H1 (cell line): ENCODE measurements around the gene BBS9.

Experiments
- ASH2L ChIP-seq: fragments of 200-600, 300-600 bp; sonication (generic); IDR thresholded peaks from one replicate; pipeline ENCODE4 v1.7.1; 2017; ENCODE audit warnings: low read length
- CHD2 ChIP-seq: IDR thresholded peaks from 2 replicates; pipeline ENCODE4 v1.6.1; 2012; ENCODE audit warnings: low read length, improper control_type of control experiment
- CTCF ChIP-seq, 3 experiments: IDR thresholded peaks; 1 replicate in 2 of 3; 2 replicates in 1 of 3; pipeline versions ENCODE4 v1.5.1 to v1.6.1; 2011; ENCODE audit warnings: low read length in 3 of 3, mild to moderate bottlenecking in 3 of 3, inconsistent platforms in 2 of 3, low read depth in 1 of 3, moderate library complexity in 1 of 3; ENCODE audit not compliant: insufficient read depth in 1 of 3; ENCODE audit errors: control extremely low read depth in 1 of 3
- EGR1 ChIP-seq: IDR thresholded peaks from 2 replicates; pipeline ENCODE4 v1.6.1; 2011; ENCODE audit warnings: low read depth, low read length, borderline replicate concordance
- EP300 ChIP-seq, 2 experiments: IDR thresholded peaks; 1 replicate in 1 of 2; 2 replicates in 1 of 2; pipeline ENCODE4 v1.6.1; 2011 to 2012; ENCODE audit warnings: low read depth in 2 of 2, low read length in 2 of 2, mild to moderate bottlenecking in 2 of 2, borderline replicate concordance in 1 of 2, inconsistent platforms in 1 of 2, moderate library complexity in 1 of 2
- GABPA ChIP-seq: IDR thresholded peaks from 2 replicates; pipeline ENCODE4 v1.6.1; 2011; ENCODE audit warnings: mild to moderate bottlenecking, low read length, moderate library complexity, borderline replicate concordance; ENCODE audit not compliant: insufficient read depth
- GTF2F1 ChIP-seq: IDR thresholded peaks from 2 replicates; pipeline ENCODE4 v1.6.1; 2012; ENCODE audit warnings: low read depth, low read length, improper control_type of control experiment, borderline replicate concordance
- MAX ChIP-seq: IDR thresholded peaks from 2 replicates; pipeline ENCODE4 v1.6.1; 2012; ENCODE audit warnings: inconsistent platforms
- NANOG ChIP-seq: IDR thresholded peaks from 2 replicates; pipeline ENCODE4 v1.6.1; 2011; ENCODE audit warnings: low read length, low read depth, mild to moderate bottlenecking, inconsistent platforms; ENCODE audit not compliant: insufficient read depth, poor library complexity, severe bottlenecking
- POLR2A ChIP-seq, 2 experiments: IDR thresholded peaks; 1 replicate in 1 of 2; 2 replicates in 1 of 2; pipeline ENCODE4 v1.6.1; 2011; ENCODE audit warnings: low read depth in 2 of 2, low read length in 2 of 2, mild to moderate bottlenecking in 2 of 2; ENCODE audit errors: control extremely low read depth in 1 of 2
- RXRA ChIP-seq: IDR thresholded peaks from 2 replicates; pipeline ENCODE4 v1.6.1; 2011; ENCODE audit warnings: low read depth, mild to moderate bottlenecking, low read length, moderate library complexity; ENCODE audit not compliant: insufficient read depth
- SUZ12 ChIP-seq: fragments of 200-600 bp; sonication (generic); IDR thresholded peaks from 2 replicates; pipeline ENCODE4 v1.6.1; 2012; ENCODE audit warnings: mild to moderate bottlenecking, inconsistent platforms, low read length, moderate library complexity, mixed read lengths

GRCh38 chr7:33592718-33593117, 463.4 kb downstream of the BBS9 start:
- TF ChIP-seq MAX (no peak), CHD2 (no peak), CTCF (IDR thresholded peaks at IDR 0.05; ENCODE audit: control extremely low read depth in 1 of 3, insufficient read depth in 1 of 3, low read depth in 1 of 3, low read length in 3 of 3) (no peak), EGR1 (no peak), POLR2A (IDR thresholded peaks at IDR 0.05; ENCODE audit: control extremely low read depth in 1 of 2, low read depth in 2 of 2, low read length in 2 of 2) (no peak), NANOG (no peak), SUZ12 (no peak), GABPA (no peak), RXRA (no peak), GTF2F1 (no peak), EP300 (IDR thresholded peaks at IDR 0.05; ENCODE audit: borderline replicate concordance in 1 of 2, low read depth in 2 of 2, low read length in 2 of 2) (no peak), ASH2L (no peak)
